ENCODE measurements around the gene SERPINE1.

The SERPINE1 gene

GRCh38 chr7:101096331-101096956, 30.5 kb upstream of the SERPINE1 start:
- peaks cover 6% of the 10 kb centered on the region; the same call in 1 of the 2 replicates for H3F3A ChIP-seq (ENCODE audit: insufficient read depth)
- no peaks in the 10 kb centered on the region for H3K27me3 ChIP-seq (ENCODE audit: low read length)
- no peak overlapping the region for H3K27ac ChIP-seq (ENCODE audit: low read depth, low read length)
- no peaks in the 10 kb centered on the region for H3K9me3 ChIP-seq (ENCODE audit: insufficient read depth, low read length)
- no peak overlapping the region for H3K4me2 ChIP-seq (ENCODE audit: low read depth, low read length, poor library complexity, severe bottlenecking)
- H3K79me2 ChIP-seq (ENCODE audit: insufficient read depth, low read length), result no peaks in the 10 kb centered on the region
- no peaks in the 10 kb centered on the region for H3K36me3 ChIP-seq (ENCODE audit: low read length)
- H2AFZ ChIP-seq (ENCODE audit: low read depth, low read length, severe bottlenecking), result no peak overlapping the region
- H3K9me2 ChIP-seq (replicated peaks; ENCODE audit: insufficient read depth, low read length), result no peaks in the 10 kb centered on the region
- H3K9ac ChIP-seq (ENCODE audit: low read length), result no peak overlapping the region
- no peak for TF ChIP-seq CTCF (IDR thresholded peaks at IDR 0.05; ENCODE audit: insufficient read depth, low read length, poor library complexity, severe bottlenecking)
- TF ChIP-seq EZH2phosphoT487 (conservative IDR thresholded peaks at IDR 0.05; ENCODE audit: low read length), result no peak
- H4K20me1 ChIP-seq (ENCODE audit: low read depth, low read length), result peaks cover 5% of the 10 kb centered on the region; the same call in 1 of the 2 replicates
- no peak overlapping the region for H3K4me3 ChIP-seq (ENCODE audit: insufficient read depth, low read length, poor library complexity, severe bottlenecking)

GRCh38 chr7:101096957-101097347, 30.0 kb upstream of the SERPINE1 start:
- Histone ChIP-seq H4K20me1 (ENCODE audit: low read depth, low read length) (peaks cover 5% of the 10 kb centered on the region; the same call in 1 of the 2 replicates), H3K9ac (ENCODE audit: low read length) (no peak overlapping the region), H3K36me3 (ENCODE audit: low read length) (no peaks in the 10 kb centered on the region), H2AFZ (ENCODE audit: low read depth, low read length, severe bottlenecking) (no peak overlapping the region), H3K4me2 (ENCODE audit: low read depth, low read length, poor library complexity, severe bottlenecking) (no peak overlapping the region), H3F3A (ENCODE audit: insufficient read depth) (peaks cover 6% of the 10 kb centered on the region; the same call in 1 of the 2 replicates), H3K27me3 (ENCODE audit: low read length) (no peaks in the 10 kb centered on the region), H3K27ac (ENCODE audit: low read depth, low read length) (no peak overlapping the region), H3K4me3 (ENCODE audit: insufficient read depth, low read length, poor library complexity, severe bottlenecking) (no peak overlapping the region), H3K9me3 (ENCODE audit: insufficient read depth, low read length) (no peaks in the 10 kb centered on the region), H3K9me2 (replicated peaks; ENCODE audit: insufficient read depth, low read length) (no peaks in the 10 kb centered on the region), H3K79me2 (ENCODE audit: insufficient read depth, low read length) (no peaks in the 10 kb centered on the region)
- TF ChIP-seq CTCF (IDR thresholded peaks at IDR 0.05; ENCODE audit: insufficient read depth, low read length, poor library complexity, severe bottlenecking), result no peak
- no peak for TF ChIP-seq EZH2phosphoT487 (conservative IDR thresholded peaks at IDR 0.05; ENCODE audit: low read length)

GRCh38 chr7:101097561-101097960, 29.3 kb upstream of the SERPINE1 start:
- no peaks in the 10 kb centered on the region for H3K9me2 ChIP-seq (replicated peaks; ENCODE audit: insufficient read depth, low read length)
- no peak overlapping the region for H3K27ac ChIP-seq (ENCODE audit: low read depth, low read length)
- H3K4me2 ChIP-seq (ENCODE audit: low read depth, low read length, poor library complexity, severe bottlenecking), result no peak overlapping the region
- no peak overlapping the region for H3K9ac ChIP-seq (ENCODE audit: low read length)
- peaks cover 5% of the 10 kb centered on the region; the same call in 1 of the 2 replicates for H4K20me1 ChIP-seq (ENCODE audit: low read depth, low read length)
- H3F3A ChIP-seq (ENCODE audit: insufficient read depth), result peaks cover 6% of the 10 kb centered on the region; the same call in 1 of the 2 replicates
- TF ChIP-seq CTCF (IDR thresholded peaks at IDR 0.05; ENCODE audit: insufficient read depth, low read length, poor library complexity, severe bottlenecking) (no peak), EZH2phosphoT487 (conservative IDR thresholded peaks at IDR 0.05; ENCODE audit: low read length) (no peak)
- no peak overlapping the region for H3K4me3 ChIP-seq (ENCODE audit: insufficient read depth, low read length, poor library complexity, severe bottlenecking)
- H2AFZ ChIP-seq (ENCODE audit: low read depth, low read length, severe bottlenecking), result no peak overlapping the region
- no peaks in the 10 kb centered on the region for H3K27me3 ChIP-seq (ENCODE audit: low read length)
- no peaks in the 10 kb centered on the region for H3K9me3 ChIP-seq (ENCODE audit: insufficient read depth, low read length)
- no peaks in the 10 kb centered on the region for H3K36me3 ChIP-seq (ENCODE audit: low read length)
- H3K79me2 ChIP-seq (ENCODE audit: insufficient read depth, low read length), result no peaks in the 10 kb centered on the region

Measured in SU-DHL-6 (cell line).